ENCODE results near the gene PPM1H.

DNA sequence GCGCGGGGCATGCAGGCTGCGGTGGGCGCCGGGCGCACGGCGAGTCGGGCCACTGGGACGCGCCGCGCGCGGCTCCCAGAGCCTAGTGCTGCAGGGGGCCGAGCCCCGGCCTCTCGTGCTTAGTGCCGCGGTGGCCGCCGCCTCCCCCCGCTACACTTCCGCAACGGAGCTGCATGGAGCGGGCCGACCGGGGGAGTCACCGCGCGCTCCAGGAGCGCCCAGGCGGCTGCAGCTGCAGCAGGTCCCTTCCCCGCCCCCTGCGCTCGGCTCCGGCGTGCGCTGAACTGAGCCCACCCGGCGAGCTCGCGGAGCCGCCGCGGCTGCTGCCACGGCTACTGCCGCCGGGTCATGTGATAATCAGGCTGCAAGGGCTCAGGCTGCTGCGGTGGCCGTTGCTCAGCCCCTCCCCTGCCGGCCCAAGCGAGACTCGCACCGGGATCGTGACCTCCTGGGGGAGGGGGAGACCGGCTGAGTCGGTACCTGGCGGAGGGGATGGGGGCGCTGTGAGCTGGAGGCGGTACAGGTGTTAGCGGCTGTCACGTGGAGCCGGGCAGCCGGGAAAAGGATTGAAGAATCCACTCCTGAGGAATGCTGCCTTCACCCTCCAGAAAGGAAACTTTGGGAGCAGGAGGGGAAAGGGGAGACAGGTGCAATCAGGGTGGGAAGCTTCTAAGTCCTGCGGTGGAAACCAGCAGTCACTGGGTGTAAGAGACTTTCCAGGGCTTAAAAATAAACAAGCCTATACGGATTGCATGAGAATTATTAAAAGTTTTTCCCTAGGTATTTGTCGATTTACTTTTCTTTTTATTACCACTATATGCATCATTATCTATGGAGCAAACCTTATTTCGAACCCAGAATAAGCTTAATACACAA is at the start of gene PPM1H:
- TF ChIP-seq POLR2A (IDR thresholded peaks at IDR 0.05) = no peak
- TF ChIP-seq, protein P1, sequence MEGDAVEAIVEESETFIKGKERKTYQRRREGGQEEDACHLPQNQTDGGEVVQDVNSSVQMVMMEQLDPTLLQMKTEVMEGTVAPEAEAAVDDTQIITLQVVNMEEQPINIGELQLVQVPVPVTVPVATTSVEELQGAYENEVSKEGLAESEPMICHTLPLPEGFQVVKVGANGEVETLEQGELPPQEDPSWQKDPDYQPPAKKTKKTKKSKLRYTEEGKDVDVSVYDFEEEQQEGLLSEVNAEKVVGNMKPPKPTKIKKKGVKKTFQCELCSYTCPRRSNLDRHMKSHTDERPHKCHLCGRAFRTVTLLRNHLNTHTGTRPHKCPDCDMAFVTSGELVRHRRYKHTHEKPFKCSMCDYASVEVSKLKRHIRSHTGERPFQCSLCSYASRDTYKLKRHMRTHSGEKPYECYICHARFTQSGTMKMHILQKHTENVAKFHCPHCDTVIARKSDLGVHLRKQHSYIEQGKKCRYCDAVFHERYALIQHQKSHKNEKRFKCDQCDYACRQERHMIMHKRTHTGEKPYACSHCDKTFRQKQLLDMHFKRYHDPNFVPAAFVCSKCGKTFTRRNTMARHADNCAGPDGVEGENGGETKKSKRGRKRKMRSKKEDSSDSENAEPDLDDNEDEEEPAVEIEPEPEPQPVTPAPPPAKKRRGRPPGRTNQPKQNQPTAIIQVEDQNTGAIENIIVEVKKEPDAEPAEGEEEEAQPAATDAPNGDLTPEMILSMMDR (IDR thresholded peaks at IDR 0.05) = peak in 5 of 7 experiments; percentile 19 to 91 (median 75)

All from stomach (tissue), 4 donors.